Stimulated activated CD4-positive, alpha-beta T cell treated with anti-CD3 and anti-CD28 coated beads, Interleukin-15, amount 100 ng/mL, for 24 hours (primary cell): ENCODE measurements around the gene THSD4.
"Not testable (repeated sequence)": the region's sequence is repeated elsewhere in the genome, so short reads cannot be mapped to it uniquely, and the experiment has no call there.

Experiments used
- DNase-seq: peaks from one replicate; pipeline ENCODE4 v3.0.0-alpha.2; 2020

Gene THSD4

GRCh38 chr15:71301958-71302621 is 186.8 kb downstream of the THSD4 start:
- no peak for DNase-seq

DNA sequence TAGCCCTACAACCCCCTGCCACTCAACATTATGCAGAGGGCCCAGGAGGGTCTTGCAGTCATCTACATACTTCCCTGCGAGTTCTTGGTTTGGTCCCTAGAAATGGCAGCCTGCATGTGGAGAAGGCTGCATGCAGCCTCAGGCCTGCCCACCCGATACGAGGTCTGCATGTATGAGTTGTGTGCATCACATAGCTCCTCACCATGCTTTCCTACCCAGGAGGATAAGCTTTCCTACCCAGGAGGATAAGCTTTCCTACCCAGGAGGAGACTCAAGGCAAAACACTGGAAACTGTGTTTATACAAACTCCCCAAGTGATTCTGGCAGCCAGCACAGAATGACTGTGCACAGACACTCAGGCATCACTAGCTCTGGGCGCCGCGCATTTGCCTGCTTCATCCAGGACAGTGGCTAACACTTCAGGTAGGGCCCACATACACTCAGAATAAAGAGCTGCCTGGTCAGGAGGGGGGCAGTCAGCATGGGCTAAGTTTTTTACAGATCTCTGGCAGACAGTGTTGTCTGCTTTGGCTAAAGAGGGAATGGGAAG is 187.7 kb downstream of the THSD4 start:
- no peak for DNase-seq

- no peak for DNase-seq
Measured at GRCh38 chr15:71303977-71304376, 188.7 kb downstream of the THSD4 start.

DNA sequence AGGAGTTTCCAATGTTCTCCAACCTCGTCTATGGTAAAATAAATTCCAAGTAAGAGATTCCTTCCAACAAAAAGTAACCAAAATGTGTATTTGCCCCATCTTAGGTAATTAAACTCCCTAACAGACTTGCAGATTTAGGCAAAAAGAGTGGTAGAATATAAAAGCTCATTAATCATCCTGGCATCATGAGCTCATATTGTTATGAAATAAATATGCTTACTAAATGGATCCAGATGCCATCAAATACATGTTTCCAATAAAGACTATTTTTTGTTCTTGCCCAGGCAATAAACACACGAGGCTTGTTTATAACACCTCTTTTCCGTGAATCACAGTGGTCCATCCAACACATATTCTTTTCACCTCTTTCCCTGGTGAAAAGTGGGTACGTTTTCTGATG is 189.4 kb downstream of the THSD4 start:
- no peak for DNase-seq

DNA sequence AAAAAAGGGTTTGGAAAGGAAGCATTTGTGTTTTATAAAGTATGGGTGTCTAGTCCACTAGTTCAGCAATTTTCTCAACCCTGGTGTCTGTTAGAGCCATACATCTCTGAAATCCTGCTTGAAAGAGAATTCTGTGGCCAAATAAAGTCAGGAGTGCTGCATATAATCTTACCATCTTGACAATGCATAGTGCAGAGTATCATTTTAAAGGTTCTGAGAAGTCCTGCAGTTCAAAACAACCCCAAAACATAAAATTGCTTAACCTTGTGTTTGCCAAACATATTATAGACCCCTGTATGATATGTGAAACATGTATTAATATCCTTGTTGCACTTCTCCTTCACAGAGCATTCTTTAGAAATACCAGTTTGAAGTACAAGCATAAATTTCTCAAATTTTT is 191.3 kb downstream of the THSD4 start:
- DNase-seq = no peak

DNA sequence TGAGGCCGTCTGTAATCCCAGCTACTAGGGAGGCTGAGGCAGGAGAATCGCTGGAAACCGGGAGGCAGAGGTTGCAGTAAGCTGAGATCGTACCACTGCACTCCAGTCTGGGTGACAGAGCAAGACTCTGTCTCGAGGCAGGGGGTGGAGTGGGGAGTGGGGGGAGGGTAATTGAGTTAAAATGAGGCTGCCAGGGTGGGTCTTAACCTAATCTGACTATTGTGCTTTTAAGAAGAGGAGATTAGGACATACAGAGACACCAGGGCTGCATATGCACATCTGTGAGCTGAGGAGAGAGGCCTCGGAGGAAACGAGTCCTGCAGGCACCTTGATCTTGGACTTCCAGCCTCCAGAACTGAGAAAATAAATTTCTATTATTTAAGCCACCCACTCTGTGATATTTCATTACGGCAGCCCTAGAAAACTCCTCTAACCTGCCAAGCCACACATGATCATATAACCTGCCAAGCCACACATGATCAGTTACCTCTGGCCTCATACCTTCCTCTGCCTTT is 197.0 kb downstream of the THSD4 start:
- no peak for DNase-seq

- DNase-seq = no peak
Measured at GRCh38 chr15:71312731-71313460, 197.6 kb downstream of the THSD4 start.

DNA sequence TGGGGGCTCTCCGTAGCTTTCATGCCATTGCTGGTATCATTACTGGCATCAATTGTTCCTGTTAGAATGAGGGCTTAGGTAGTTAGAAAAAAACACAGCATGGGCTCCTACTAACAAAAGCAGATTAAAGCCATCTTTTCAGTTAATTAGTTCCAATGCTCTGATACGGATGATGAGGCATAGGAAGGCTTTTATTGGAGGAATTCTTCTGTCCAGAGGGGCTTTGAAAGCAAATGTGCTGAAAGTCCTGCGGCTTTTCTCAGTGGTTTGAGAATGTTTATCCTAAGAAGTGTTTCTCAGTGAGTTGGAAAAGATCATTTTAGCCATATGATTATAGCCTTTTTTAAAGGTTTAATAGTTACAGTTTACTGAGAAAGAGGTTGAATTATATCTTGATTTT is 198.5 kb downstream of the THSD4 start:
- DNase-seq = no peak

DNA sequence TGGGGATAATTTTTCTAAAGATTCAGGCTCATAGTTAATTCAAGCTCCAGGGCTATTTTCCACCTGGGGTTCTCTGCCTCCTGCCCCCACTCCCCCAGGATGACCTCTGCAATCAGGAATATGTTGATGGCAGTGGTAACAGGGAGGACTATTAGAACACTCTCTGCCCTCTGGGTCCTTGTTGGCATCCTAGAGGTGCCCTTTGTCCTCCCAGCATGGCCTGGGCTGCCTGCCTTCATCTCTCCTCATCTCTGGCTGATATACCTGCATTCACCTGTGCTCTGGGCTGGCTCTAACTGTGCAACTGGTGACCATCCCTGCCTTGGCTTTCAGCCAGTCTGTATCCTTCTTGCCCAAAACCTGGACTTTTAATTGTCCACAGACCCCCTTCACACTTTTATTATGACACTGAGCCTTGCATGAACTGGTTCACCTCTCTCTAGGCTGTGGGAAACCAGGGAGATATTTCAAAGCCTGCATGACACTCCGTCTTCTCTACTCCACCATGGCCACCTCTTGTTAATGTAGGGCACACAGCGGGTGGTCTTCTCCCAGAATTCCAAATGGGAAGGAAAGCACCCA is 199.8 kb downstream of the THSD4 start:
- no peak for DNase-seq

GRCh38 chr15:71316911-71317310 is 201.6 kb downstream of the THSD4 start:
- no peak for DNase-seq

GRCh38 chr15:71319424-71319823 is 204.2 kb downstream of the THSD4 start:
- DNase-seq = not testable (repeated sequence)

DNA sequence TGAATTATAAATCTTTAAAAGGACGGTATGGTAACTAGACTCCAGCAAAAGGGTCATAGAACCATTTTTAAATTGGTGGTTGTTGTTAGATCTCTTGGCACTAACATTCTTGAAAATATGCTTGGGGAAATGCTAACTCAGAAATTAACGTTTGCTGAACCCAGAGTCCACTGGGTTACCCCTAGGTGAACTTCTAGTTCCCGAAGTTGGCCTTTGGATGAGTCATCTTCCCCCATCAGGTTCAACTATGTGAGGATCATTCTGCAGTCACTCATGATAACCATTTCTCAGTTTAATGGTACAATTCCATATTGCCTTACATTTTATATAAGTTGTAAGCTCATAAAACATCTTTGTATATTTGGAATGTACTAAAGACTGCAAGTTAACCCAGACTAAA is 204.7 kb downstream of the THSD4 start:
- no peak for DNase-seq

- no peak for DNase-seq
Measured at GRCh38 chr15:71323082-71323481, 207.8 kb downstream of the THSD4 start.

- no peak for DNase-seq
Measured at GRCh38 chr15:71323584-71323983, 208.3 kb downstream of the THSD4 start.

DNA sequence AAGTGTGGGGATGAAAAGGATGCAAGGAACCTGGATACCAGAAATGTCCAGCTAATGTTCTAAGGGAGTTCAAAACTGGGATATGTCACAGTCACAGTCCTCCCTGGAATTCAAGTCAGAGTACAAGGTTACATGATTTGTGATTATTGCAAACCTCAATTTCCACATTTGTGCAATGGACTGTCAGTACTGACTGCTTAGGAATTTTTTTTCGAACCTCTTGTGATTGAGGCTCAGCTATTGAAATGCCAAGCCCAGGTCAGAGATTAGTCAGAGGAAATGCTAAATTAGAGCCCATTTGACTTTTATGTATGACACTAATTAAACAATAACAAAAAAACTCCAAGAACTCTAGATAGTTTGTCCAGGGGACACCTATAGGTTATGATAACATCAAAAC is 210.2 kb downstream of the THSD4 start:
- no peak for DNase-seq

DNA sequence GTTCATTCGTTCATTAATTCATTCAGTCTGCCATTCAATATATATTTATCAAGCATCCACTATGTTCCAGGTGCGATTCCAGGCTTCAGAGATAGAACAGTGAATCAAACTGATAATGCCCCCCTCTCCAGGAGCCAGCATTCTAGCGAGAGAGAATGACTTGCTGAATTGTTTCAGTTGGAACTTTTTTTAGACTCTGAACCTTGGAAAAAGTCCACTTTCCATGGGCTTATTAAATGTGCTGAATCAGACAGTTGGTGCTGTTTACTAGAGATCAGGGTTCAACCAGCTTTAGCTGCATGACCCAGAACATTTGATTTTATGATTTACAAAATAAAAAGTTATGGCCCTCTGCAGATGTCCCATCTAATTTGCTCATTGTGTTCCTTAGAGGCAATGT is 213.2 kb downstream of the THSD4 start:
- no peak for DNase-seq

DNA sequence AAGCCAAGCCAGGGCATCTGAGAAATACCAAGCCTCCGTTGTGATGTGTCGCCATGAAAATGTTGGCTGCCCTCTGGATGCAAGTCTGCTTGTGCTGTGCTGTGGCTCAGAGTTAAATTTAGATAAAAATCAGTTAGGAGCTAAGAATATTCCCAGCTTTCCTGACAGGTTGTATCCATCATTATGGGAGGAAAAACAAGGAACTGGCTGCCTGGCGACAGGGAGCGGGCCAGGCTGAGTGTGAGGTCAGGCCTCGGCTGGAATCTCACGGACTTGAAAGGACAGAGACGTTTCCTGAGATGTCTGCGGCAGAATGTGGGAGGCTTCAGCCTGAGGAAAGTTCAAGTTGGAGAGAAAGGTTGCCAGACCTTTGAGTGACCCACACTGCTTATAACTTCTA is 213.8 kb downstream of the THSD4 start:
- DNase-seq = no peak

DNA sequence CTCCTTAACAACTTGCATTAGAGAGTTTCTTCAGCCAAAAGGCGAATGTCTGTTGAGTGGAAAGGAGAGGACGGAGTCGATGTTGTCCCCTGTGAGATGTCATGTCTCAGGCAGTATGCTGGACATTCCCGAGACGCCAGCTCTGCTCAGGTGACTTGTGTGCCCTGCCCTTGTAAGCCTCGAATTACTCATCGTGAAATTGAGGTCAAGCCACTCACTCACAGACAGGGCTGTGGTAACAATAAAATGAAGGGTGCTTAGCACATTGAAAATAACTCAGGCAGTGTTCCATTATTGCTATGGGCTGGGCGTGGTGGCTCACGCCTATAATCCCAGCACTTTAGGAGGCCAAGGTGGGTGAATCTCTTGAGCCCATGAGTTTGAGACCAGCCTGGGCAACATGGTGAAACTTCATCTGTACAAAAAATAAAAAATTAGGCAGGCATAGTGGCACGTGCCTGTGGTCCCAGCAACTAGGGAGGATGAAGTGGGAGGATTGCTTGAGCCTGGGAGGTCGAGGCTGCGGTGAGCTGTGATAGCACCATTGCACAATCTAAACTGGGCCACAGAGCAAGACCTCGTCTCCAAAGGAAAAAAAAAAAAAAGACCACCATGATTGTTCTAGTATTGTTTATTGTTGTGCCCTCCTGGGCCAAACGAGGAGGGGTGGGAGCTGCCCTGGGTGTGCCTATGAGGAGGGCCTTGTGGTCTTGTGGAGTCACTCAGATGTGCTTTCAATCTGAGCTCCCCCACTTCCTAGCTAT is 214.4 kb downstream of the THSD4 start:
- no peak for DNase-seq

DNA sequence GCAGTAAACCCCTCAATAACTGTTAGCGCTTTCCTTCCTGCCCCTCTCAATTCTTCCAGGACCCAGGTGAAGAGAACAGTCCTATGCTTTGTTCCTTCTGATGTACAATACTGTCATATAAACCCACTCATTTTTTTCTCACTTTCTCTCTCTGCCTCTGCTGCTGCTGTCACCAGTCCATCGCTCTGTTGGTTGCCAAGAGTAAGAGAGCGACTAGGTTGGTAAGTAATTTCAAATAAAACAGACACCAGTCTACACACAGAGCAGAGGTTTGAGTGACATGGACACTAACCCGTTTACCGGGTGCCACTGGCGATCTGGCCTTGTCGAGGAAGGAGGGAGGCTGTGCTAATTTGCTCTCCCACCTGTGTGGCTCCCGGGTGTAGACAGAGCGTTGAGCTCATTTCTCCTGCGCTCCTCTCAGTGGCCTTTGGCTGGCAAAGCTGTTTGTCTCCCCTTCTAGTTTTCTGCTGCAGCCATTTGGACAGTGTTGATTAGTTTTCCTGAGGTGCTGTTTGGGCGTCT is 215.4 kb downstream of the THSD4 start:
- no peak for DNase-seq

- DNase-seq = no peak
Measured at GRCh38 chr15:71331173-71331572, 215.9 kb downstream of the THSD4 start.

DNA sequence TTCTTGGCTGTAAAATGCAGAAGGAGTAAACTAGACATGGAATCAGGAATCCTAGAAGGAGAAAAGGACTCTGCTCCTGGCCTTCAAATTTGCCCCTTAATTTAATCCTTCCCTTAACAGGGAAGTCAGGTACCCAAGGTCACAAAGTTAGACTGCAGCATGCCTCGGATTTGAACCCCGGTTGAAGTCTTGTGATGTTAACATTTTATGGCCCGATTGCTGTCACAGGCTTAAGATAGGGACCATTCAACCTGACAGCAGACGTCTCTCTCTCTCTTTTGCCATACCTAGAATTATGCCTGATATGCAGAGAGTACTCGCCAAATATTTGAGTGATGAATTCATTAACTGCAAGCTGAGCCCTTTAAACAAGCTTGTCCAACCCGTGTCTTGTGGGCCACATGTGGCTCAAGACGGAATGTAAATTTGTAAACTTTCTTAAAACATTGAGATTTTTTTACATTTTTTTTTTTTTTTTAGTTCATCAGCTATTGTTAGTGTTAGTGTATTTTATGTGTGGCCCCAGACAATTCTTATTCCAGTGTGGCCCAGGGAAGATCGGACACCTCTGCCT is 217.2 kb downstream of the THSD4 start:
- no peak for DNase-seq

- DNase-seq = no peak
Measured at GRCh38 chr15:71333136-71333700, 217.9 kb downstream of the THSD4 start.
